Nephron progenitor cell (in vitro differentiated cells): Measurements from ENCODE around the gene ADAT3.

Experiments
- DNase-seq: peaks from one replicate; pipeline ENCODE4 v3.0.0; 2021
- H3K27ac Mint-ChIP-seq: 2 replicates; pipeline ENCODE4 v1.8.0; 2021; ENCODE audit warnings: mild to moderate bottlenecking, moderate library complexity, mixed read lengths
- H3K27me3 Mint-ChIP-seq: 2 replicates; pipeline ENCODE4 v1.8.0; 2021; ENCODE audit warnings: mild to moderate bottlenecking, low read depth, mixed read lengths; ENCODE audit not compliant: poor library complexity
- H3K36me3 Mint-ChIP-seq: 2 replicates; pipeline ENCODE4 v1.8.0; 2021; ENCODE audit warnings: low read depth, mixed read lengths
- H3K4me1 Mint-ChIP-seq: 2 replicates; pipeline ENCODE4 v1.8.0; 2021; ENCODE audit warnings: mixed read lengths
- H3K4me3 Mint-ChIP-seq: 2 replicates; pipeline ENCODE4 v1.8.0; 2021; ENCODE audit warnings: mild to moderate bottlenecking, moderate library complexity, mixed read lengths
- H3K9me3 Mint-ChIP-seq: 2 replicates; pipeline ENCODE4 v1.8.0; 2021; ENCODE audit warnings: mild to moderate bottlenecking, moderate library complexity, mixed read lengths
- CTCF ChIP-seq: fragments of 200-600 bp; sonication (generic); IDR thresholded peaks from 2 replicates; pipeline ENCODE4 v1.5.0; 2021; ENCODE audit warnings: antibody characterized with exemption

Gene ADAT3

GRCh38 chr19:1931445-1931844 lies 26.2 kb downstream of the ADAT3 start:
- H3K9me3 Mint-ChIP-seq, result peaks cover 33% of the 10 kb centered on the region
- H3K4me1 Mint-ChIP-seq, result peaks cover 22% of the 10 kb centered on the region
- no peak for DNase-seq
- peaks cover 14% of the 10 kb centered on the region for H3K36me3 Mint-ChIP-seq
- TF ChIP-seq CTCF, result no peak
- H3K27ac Mint-ChIP-seq, result no peak overlapping the region
- H3K27me3 Mint-ChIP-seq, result peaks cover 21% of the 10 kb centered on the region
- H3K4me3 Mint-ChIP-seq, result no peak overlapping the region

- H3K4me3 Mint-ChIP-seq, result no peak overlapping the region
- no peak overlapping the region for H3K27ac Mint-ChIP-seq
- peaks cover 14% of the 10 kb centered on the region for H3K36me3 Mint-ChIP-seq
These were observed 27.2 kb downstream of the ADAT3 start for GRCh38 chr19:1932395-1932794.

GRCh38 chr19:1933244-1933643 lies 28.0 kb downstream of the ADAT3 start:
- peaks cover 26% of the 10 kb centered on the region for H3K9me3 Mint-ChIP-seq
- H3K27ac Mint-ChIP-seq, result no peak overlapping the region
- no peak overlapping the region for H3K4me3 Mint-ChIP-seq
- peaks cover 26% of the 10 kb centered on the region for H3K4me1 Mint-ChIP-seq
- no peak for TF ChIP-seq CTCF
- peaks cover 8% of the 10 kb centered on the region for H3K36me3 Mint-ChIP-seq
- H3K27me3 Mint-ChIP-seq, result peaks cover 19% of the 10 kb centered on the region
- DNase-seq, result no peak

More at GRCh38 chr19:1932395-1932794, 27.2 kb downstream of the ADAT3 start:
- DNase-seq, result no peak
- peaks cover 26% of the 10 kb centered on the region for H3K4me1 Mint-ChIP-seq
- TF ChIP-seq CTCF, result no peak
- peaks cover 21% of the 10 kb centered on the region for H3K27me3 Mint-ChIP-seq
- H3K9me3 Mint-ChIP-seq, result peaks cover 33% of the 10 kb centered on the region

GRCh38 chr19:1933942-1934341 lies 28.7 kb downstream of the ADAT3 start:
- DNase-seq, result no peak
- peaks cover 26% of the 10 kb centered on the region for H3K9me3 Mint-ChIP-seq
- H3K36me3 Mint-ChIP-seq, result peaks cover 8% of the 10 kb centered on the region
- H3K4me1 Mint-ChIP-seq, result peaks cover 26% of the 10 kb centered on the region
- no peak overlapping the region for H3K27ac Mint-ChIP-seq
- no peak overlapping the region for H3K4me3 Mint-ChIP-seq
- no peak for TF ChIP-seq CTCF
- peaks cover 12% of the 10 kb centered on the region for H3K27me3 Mint-ChIP-seq

- Mint-ChIP-seq H3K9me3 (peaks cover 22% of the 10 kb centered on the region), H3K27ac (peak overlapping the region; percentile 23), H3K36me3 (peaks cover 8% of the 10 kb centered on the region), H3K4me1 (peaks cover 27% of the 10 kb centered on the region), H3K27me3 (peaks cover 8% of the 10 kb centered on the region), H3K4me3 (no peak overlapping the region)
- no peak for DNase-seq
- no peak for TF ChIP-seq CTCF
These were observed 30.4 kb downstream of the ADAT3 start for GRCh38 chr19:1935484-1936208.

- Mint-ChIP-seq H3K27ac (peak overlapping the region; percentile 28), H3K4me3 (no peak overlapping the region), H3K36me3 (peaks cover 8% of the 10 kb centered on the region), H3K9me3 (peaks cover 21% of the 10 kb centered on the region), H3K27me3 (peaks cover 8% of the 10 kb centered on the region), H3K4me1 (peaks cover 27% of the 10 kb centered on the region)
- no peak for TF ChIP-seq CTCF
- no peak for DNase-seq
These were observed 31.2 kb downstream of the ADAT3 start for GRCh38 chr19:1936430-1936829.
